CD14-positive monocyte (primary cell): ENCODE results near the gene ANKLE1. TPM values are rescaled to one million over a fixed set of nuclear protein-coding genes. Genes with fewer than 3 reads are reported as not detected.
A peak's percentile ranks its signal among the peaks of the same experiment; 100 is the strongest.

Experiments used
- DNase-seq, 3 donors: peaks; one replicate each; pipeline ENCODE4 v3.0.0-alpha.2; 2011 to 2022
- H2AFZ ChIP-seq: 2 replicates; pipeline ENCODE4 v1.6.0; 2012; ENCODE audit warnings: mild to moderate bottlenecking, low read depth, low read length, inconsistent platforms; ENCODE audit not compliant: insufficient read depth, poor library complexity, severe bottlenecking
- H3K27ac ChIP-seq, 2 donors: 1 replicate in 1 of 2; 2 replicates in 1 of 2; pipeline ENCODE4 v1.5.1; 2012 to 2013; ENCODE audit warnings: low read length in 2 of 2, control low read depth in 1 of 2, inconsistent platforms in 1 of 2, low read depth in 1 of 2, mild to moderate bottlenecking in 1 of 2
- H3K27me3 ChIP-seq, 2 donors: one replicate each; pipeline versions ENCODE4 v1.6.0 to v1.6.1; 2011 to 2013; ENCODE audit warnings: low read length in 2 of 2; ENCODE audit not compliant: control insufficient read depth in 2 of 2, insufficient read depth in 2 of 2
- H3K36me3 ChIP-seq, 2 donors: replicated peaks in 1 of 2; 1 replicate in 1 of 2; 2 replicates in 1 of 2; pipeline versions ENCODE4 v1.5.1 to v1.6.1; 2012 to 2013; ENCODE audit warnings: low read length in 2 of 2, control low read depth in 1 of 2, inconsistent platforms in 1 of 2, mild to moderate bottlenecking in 1 of 2; ENCODE audit not compliant: insufficient read depth in 2 of 2, control insufficient read depth in 1 of 2
- H3K4me1 ChIP-seq, 2 donors: 1 replicate in 1 of 2; 2 replicates in 1 of 2; pipeline versions ENCODE4 v1.5.1 to v1.6.1; 2012 to 2013; ENCODE audit warnings: low read length in 2 of 2, control low read depth in 1 of 2, inconsistent platforms in 1 of 2, mild to moderate bottlenecking in 1 of 2, moderate library complexity in 1 of 2; ENCODE audit not compliant: insufficient read depth in 2 of 2, control insufficient read depth in 1 of 2
- H3K4me2 ChIP-seq: replicated peaks from 2 replicates; pipeline ENCODE3; 2012; ENCODE audit warnings: low read length, moderate library complexity, mild to moderate bottlenecking; ENCODE audit not compliant: poor library complexity, severe bottlenecking; ENCODE audit errors: extremely low read depth
- H3K4me3 ChIP-seq, 3 experiments: fragments of 200-600 bp in 1 of 3; sonication (generic) in 1 of 3; replicated peaks in 1 of 3; 1 replicate in 2 of 3; 2 replicates in 1 of 3; pipeline ENCODE4 v1.5.1; 2011 to 2013; ENCODE audit warnings: low read length in 3 of 3, mild to moderate bottlenecking in 3 of 3, control low read depth in 2 of 3, low read depth in 2 of 3, inconsistent platforms in 1 of 3, moderate library complexity in 1 of 3
- H3K79me2 ChIP-seq: 2 replicates; pipeline ENCODE4 v1.6.0; 2012; ENCODE audit warnings: mild to moderate bottlenecking, control low read depth, inconsistent platforms, low read length, moderate library complexity; ENCODE audit not compliant: insufficient read depth
- H3K9ac ChIP-seq: 2 replicates; pipeline ENCODE4 v1.6.0; 2017; ENCODE audit warnings: low read length, mild to moderate bottlenecking; ENCODE audit not compliant: insufficient read depth, poor library complexity, severe bottlenecking
- H3K9me3 ChIP-seq, 2 donors: replicated peaks in 1 of 2; 1 replicate in 1 of 2; 2 replicates in 1 of 2; pipeline versions ENCODE4 v1.5.1 to v1.6.1; 2012 to 2013; ENCODE audit warnings: low read length in 2 of 2, control low read depth in 1 of 2; ENCODE audit not compliant: control insufficient read depth in 1 of 2, insufficient read depth in 1 of 2
- H4K20me1 ChIP-seq: 2 replicates; pipeline ENCODE4 v1.6.0; 2012; ENCODE audit warnings: mild to moderate bottlenecking, low read length, control low read depth, moderate library complexity; ENCODE audit not compliant: insufficient read depth
- H3K27ac Mint-ChIP-seq, 7 donors: one replicate each; pipeline ENCODE4 v1.8.0; 2020; ENCODE audit warnings: mild to moderate bottlenecking in 7 of 7, mixed read lengths in 7 of 7, moderate library complexity in 6 of 7, inconsistent platforms in 2 of 7
- H3K27me3 Mint-ChIP-seq, 3 donors: one replicate each; pipeline ENCODE4 v1.8.0; 2021 to 2022; ENCODE audit warnings: low read depth in 3 of 3, mild to moderate bottlenecking in 3 of 3, mixed read lengths in 3 of 3, moderate library complexity in 3 of 3, inconsistent platforms in 1 of 3
- H3K36me3 Mint-ChIP-seq, 2 donors: one replicate each; pipeline ENCODE4 v1.8.0; 2020; ENCODE audit warnings: mixed read lengths in 2 of 2, inconsistent platforms in 1 of 2, mild to moderate bottlenecking in 1 of 2
- H3K4me1 Mint-ChIP-seq: one replicate; pipeline ENCODE4 v1.8.0; 2020; ENCODE audit warnings: mild to moderate bottlenecking, mixed read lengths
- H3K4me3 Mint-ChIP-seq, 2 donors: one replicate each; pipeline ENCODE4 v1.8.0; 2020; ENCODE audit warnings: mild to moderate bottlenecking in 2 of 2, mixed read lengths in 2 of 2, moderate library complexity in 1 of 2
- H3K9me3 Mint-ChIP-seq, 7 donors: one replicate each; pipeline ENCODE4 v1.8.0; 2020 to 2022; ENCODE audit warnings: mixed read lengths in 7 of 7, mild to moderate bottlenecking in 6 of 7, moderate library complexity in 6 of 7, inconsistent platforms in 2 of 7
- WGBS: methylation state at CpG from one replicate; pipeline ENCODE4 v1.1.5; 2013; ENCODE audit warnings: missing lambda C conversion rate; ENCODE audit not compliant: insufficient coverage; 5-methylcytosine and 5-hydroxymethylcytosine counted together
- intact Hi-C, 2 donors: fragments of 100-400 bp; cut with micrococcal nuclease; formaldehyde crosslinking; loops; one replicate each; pipeline versions ENCODE4 v1.15.0 to v1.15.1; 2023
- polyA plus RNA-seq, 3 donors: library from polyadenylated mRNA; depleted of rRNA in 1 of 3; unstranded in 2 of 3; stranded (reverse) in 1 of 3; fragments of 300-500 nt in 2 of 3; fragments of >200 nt in 1 of 3; fragmentation: Illumina TruSeq in 2 of 3; gene quantifications; 1 replicate in 2 of 3; 2 replicates in 1 of 3; pipeline ENCODE4 v1.2.3, GENCODE V29; 2012 to 2021
- TF ChIP-seq, protein P1 (sequence below): fragments of 200-600 bp; IDR thresholded peaks from one replicate; pipeline ENCODE4 v1.8.0; 2022; ENCODE audit warnings: antibody characterized with exemption, mild to moderate bottlenecking

The ANKLE1 gene
- polyA plus RNA-seq, 3 donors, result 1.3 to 8.5 (median 2.2) TPM

DNA sequence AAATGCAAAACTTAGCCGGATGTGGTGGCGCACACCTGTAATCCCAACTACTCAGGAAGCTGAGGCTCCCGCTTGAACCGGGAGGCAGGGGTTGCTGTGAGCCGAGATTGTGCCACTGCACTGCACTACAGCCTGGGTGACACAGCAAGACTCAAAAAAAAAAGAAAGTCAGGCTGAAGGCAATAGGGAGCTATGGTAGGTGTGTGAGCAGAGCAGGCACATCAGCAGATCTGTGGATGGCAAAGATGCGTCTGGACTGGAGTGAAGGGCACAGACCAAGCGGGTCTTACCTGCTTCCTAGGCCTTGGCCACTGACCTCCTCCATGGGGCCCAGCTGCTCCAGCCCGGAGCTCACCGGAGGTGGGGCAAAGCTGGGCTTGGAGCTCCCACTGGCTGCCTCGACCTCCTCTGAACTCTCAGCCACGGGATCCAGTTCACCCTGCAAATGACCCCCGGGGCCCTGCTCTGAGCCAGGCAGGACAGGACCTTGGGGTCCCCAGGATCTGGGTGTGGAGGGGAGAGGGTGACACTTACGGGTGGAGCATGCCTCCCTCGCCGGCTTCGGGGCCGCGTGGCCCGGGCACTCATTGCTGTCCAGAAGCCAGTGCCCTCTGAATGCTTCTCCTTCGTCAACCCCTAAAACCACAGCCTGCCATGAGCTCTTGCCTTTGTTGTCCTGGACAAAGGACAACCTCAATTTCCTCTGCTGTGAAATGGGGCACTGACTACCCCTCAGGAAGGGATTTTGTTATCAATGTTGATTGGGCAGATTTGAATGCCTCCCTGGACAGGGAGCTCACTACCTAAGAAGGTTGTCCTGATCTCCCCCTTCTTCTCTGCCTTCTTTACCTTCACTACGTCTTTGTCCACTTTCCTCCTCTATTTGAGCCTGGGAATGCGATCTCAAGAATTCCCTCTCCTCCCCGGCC lies 17.7 kb upstream of the ANKLE1 start:
- Histone ChIP-seq H3K79me2 (peaks cover 15% of the 10 kb centered on the region), H3K4me3 (no peak overlapping the region), H3K27ac (no peak overlapping the region), H3K36me3 (peaks cover 0 to 2% of the 10 kb centered on the region in 2 donors), H3K4me2 (no peak overlapping the region), H4K20me1 (no peaks in the 10 kb centered on the region), H2AFZ (peak overlapping the region; percentile 29), H3K9me3 (no peaks in the 10 kb centered on the region), H3K4me1 (peaks cover 16 to 17% of the 10 kb centered on the region in 2 donors), H3K27me3 (no peaks in the 10 kb centered on the region), H3K9ac (no peak overlapping the region)
- Mint-ChIP-seq H3K9me3 (peaks cover 0 to 3% (median 0%) of the 10 kb centered on the region in 7 donors), H3K27me3 (peaks cover 2 to 5% (median 3%) of the 10 kb centered on the region in 3 donors), H3K4me1 (peaks cover 26% of the 10 kb centered on the region), H3K36me3 (peaks cover 0 to 4% of the 10 kb centered on the region in 2 donors), H3K4me3 (no peak overlapping the region), H3K27ac (peak overlapping the region in 1 of 7 donors; percentile 46)
- DNase-seq, result no peak
- TF ChIP-seq, protein P1, sequence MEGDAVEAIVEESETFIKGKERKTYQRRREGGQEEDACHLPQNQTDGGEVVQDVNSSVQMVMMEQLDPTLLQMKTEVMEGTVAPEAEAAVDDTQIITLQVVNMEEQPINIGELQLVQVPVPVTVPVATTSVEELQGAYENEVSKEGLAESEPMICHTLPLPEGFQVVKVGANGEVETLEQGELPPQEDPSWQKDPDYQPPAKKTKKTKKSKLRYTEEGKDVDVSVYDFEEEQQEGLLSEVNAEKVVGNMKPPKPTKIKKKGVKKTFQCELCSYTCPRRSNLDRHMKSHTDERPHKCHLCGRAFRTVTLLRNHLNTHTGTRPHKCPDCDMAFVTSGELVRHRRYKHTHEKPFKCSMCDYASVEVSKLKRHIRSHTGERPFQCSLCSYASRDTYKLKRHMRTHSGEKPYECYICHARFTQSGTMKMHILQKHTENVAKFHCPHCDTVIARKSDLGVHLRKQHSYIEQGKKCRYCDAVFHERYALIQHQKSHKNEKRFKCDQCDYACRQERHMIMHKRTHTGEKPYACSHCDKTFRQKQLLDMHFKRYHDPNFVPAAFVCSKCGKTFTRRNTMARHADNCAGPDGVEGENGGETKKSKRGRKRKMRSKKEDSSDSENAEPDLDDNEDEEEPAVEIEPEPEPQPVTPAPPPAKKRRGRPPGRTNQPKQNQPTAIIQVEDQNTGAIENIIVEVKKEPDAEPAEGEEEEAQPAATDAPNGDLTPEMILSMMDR, result no peak
- intact Hi-C loops, result loop anchor here in 1 of 2 donors (10.0 kb wide), 1 partner anchor 591 kb away; the partner anchor contains the start of gene RPL18A
- WGBS, result 94% methylated on average over 17 of the region's 23 CpGs

DNA sequence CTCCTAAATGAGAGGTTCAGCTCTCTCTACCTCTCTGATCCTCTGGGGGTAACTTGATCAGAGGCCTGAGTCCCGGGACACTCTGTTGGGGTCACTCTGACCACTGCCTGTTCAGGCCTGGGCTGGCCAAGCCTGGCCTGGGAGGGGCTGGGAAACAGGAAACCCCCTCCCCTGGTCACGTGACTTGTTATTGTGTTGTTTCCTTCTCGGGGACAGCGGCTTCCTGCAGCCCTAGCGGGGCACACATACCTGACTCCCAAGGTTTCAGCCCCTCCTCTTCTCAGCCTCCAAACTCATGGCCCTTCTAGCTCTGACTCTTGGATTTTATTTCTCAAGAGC lies 17.1 kb upstream of the ANKLE1 start, which contains the start of gene USHBP1:
TSS of gene USHBP1 (minus strand) at position 105 of the 339 bp plus-strand sequence. CDS start 446 bp downstream, outside the sequence.
- no peak within 1 kb of the TSS for H3K9ac ChIP-seq
- H3K4me2 ChIP-seq, result no peak within 1 kb of the TSS
- no peak within 1 kb of the TSS for H3K27ac ChIP-seq
- no peaks in the 10 kb centered on the region for H3K9me3 ChIP-seq
- H4K20me1 ChIP-seq, result no peaks in the 10 kb centered on the region
- no peaks in the 10 kb centered on the region for H3K27me3 ChIP-seq
- Mint-ChIP-seq H3K27me3 (peaks cover 0 to 5% (median 2%) of the 10 kb centered on the region in 3 donors), H3K4me3 (no peak within 1 kb of the TSS), H3K9me3 (peaks cover 0 to 3% (median 0%) of the 10 kb centered on the region in 7 donors), H3K36me3 (peaks cover 0 to 11% of the 10 kb centered on the region in 2 donors), H3K4me1 (peaks cover 26% of the 10 kb centered on the region), H3K27ac (peak within 1 kb of the TSS in 3 of 7 donors; percentile 25 to 62 (median 46))
- TF ChIP-seq, protein P1, result no peak
- H3K4me3 ChIP-seq, result no peak within 1 kb of the TSS
- peaks cover 0 to 4% of the 10 kb centered on the region in 2 donors for H3K36me3 ChIP-seq
- H2AFZ ChIP-seq, result peak within 1 kb of the TSS; percentile 29
- intact Hi-C loops, result loop anchor here in 1 of 2 donors (10.0 kb wide), 1 partner anchor 590 kb away; the partner anchor contains the start of gene RPL18A
- DNase-seq, result no peak
- no CpG with 5 or more reads among the region's 5 CpGs for WGBS
- H3K4me1 ChIP-seq, result peaks cover 16 to 17% of the 10 kb centered on the region in 2 donors
- peaks cover 17% of the 10 kb centered on the region for H3K79me2 ChIP-seq
